NK-92 treated with Interleukin-12 subunit alpha and Interleukin-12 subunit beta, amount 100 ng/mL, for 24 hours (cell line): Measurements from ENCODE around the gene CCDC186.

ENCODE experiments used
- DNase-seq: peaks from one replicate; lab custom pipeline; 2025; lab: John Stamatoyannopoulos, UW

The CCDC186 gene

DNA sequence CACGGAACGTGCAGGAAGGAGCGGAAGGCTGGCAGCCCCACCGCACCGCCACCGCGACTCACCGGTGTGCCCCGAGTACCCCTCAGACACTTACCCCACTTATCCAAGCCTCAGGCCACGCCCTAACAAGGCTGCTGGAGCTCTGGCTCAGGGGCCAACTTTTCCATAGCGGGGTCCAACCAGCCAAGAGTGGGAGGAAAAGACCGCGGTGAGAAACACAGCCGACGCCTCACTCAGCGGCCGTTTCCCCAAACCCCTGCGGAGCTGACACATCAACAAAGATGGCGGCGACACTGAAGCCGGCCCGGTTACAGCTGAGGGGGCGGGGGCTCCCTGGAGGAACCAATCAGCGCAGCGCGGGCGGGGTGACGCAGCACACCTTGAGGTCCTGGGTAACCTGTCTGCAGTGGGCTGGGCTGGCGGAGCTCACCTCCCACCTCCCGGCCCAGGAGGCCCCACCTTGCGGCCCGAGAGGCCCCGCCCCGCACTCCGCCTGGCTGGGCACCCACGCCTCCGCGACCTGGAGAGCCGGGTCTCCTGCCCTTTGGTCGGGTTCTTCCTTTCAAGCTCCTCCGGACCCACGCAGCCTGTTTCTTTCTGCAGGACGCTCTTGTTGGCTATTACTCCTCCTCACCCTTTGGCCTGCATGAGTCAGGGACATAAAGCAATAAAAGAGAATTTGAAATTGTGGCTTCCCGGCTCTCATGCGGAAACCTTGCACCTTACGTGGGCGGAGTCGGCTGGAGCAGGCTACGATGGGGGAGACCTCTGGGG, at the start of gene CCDC186:
Gene CCDC186 (minus strand): TSS at position 283 of the 774 bp plus-strand sequence. CDS start 10,935 bp downstream, outside the sequence.
- DNase-seq, result peak; percentile 95

DNA sequence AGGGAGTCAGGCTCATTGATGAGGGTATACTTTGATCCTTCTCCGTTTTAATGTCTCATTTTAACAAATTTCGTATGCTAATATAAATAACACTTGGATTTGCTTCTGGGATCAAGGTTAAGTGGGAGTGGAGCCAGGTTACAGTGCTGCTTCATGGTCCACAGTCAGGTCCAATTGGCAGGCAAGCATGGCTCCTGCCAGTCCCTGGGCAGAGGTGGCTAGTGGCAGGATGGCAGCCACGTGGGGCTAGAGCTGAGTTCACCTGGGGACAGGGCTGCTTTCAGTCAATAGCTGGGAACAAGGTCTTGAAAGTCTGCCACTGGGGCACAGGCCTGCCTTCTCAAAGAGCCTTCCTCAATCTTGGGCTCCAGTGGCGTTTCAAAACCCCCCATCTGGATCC, 49.1 kb upstream of the CCDC186 start:
- no peak for DNase-seq

DNA sequence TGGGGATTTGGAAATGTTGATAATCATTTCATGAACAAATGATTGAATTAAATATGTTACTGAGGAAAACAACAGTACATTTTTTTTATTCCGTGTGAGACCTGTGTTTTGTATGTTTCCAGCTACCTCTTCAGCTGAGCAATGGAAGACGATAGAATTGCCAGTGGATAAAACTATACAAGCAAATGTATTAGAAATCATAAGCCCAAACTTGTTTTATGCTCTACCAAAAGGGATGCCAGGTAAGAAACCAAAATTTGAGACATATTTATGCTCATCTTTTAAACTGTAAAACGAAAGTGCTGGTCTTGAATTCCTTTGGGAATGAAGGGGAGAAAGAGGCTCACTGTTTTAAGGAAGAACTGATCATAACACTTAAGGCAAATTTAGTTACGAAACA, 47.2 kb upstream of the CCDC186 start:
- DNase-seq, result no peak

DNA sequence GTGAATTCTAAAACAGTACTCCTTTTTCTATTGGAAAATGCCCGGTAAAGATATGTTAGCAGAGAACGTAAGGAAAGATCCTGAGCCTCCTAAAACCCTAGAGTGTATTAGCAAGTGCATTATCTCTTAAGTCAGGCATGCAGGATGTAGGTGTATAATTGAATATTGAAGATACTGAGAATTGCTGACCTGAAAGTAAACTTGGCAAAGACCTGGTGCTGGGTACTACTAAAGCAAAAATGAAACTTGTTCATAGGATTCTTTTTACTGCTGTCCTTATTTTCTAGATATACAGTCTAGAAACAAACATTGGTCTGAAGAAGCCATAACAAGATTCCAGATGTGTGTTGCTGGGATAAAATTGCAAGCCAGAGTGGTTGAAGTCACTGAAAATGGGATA, 46.3 kb upstream of the CCDC186 start:
- no peak for DNase-seq

DNA sequence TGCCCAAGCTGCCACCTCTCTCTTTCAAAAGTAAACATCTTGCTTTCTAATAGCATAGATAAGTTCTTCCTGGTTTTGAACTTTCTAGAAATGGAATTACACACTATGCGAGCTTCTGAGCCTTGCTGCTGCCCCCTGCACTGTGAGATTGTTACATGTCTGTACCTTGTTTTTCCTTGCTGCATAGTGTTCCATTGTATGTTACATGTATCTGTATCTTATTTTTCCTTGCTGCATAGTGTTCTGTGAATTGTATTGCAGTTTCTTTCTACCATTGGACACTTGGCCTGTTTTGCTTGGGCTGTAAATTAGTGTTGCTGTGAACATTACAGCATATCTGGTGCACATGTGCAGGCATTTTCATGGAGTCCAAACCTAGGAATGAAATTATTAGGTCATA, 41.0 kb upstream of the CCDC186 start:
- no peak for DNase-seq

DNA sequence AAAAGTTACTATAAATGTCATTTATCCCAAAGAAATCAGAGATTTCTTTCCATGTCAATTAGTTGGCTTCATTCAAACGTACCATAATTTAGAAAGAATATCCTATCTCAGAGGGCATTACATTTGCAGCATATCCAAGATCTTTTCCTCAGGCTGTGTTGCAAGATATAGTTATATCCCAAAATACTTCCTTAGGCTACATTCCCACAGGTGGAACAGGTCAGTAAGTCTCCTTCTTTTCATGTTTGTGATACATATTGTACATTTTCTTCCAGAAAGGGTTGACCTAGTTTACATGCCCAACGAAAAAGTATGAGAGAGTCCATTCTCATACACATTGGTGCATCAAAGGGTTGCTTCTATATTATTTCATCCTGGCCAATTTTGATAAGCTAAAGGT, 38.1 kb upstream of the CCDC186 start:
- no peak for DNase-seq

DNA sequence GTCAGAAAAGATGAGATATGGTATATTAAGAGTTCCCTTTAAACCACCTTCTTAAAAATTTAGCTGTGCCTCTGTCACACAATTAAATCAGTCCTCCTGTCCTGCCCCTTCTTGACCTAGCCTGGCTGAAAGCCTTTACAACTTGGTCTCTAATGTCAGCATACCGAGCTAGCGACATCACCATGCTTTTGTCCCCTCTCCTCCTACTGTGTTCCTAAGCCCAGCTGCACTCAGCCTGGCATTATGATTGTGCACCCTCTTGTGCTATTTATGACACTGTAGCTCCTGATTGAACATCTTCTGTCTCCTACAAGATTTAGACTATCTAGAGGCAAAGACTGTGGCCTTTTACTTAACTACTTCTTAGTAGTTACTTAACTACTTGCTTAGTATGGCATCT, 34.3 kb upstream of the CCDC186 start:
- no peak for DNase-seq

DNA sequence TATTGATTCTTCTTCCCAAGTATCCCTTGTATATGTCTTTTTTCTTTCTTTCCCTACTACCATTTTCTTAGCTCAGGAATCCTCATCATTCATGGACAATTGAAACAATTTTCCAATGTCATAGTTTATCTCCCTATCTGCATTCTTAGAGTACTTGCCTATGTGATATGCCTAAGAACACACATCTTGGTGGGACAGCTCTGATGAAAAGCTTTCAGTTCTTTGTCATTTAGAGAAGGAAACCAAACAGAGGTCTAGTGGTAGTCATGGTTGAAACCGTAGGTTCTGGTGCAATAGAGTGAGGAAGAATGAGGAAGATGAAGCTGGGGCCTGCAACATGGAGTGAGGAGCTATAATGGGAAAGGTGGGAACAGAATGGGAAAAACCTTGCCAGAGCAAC, 33.3 kb upstream of the CCDC186 start:
- DNase-seq, result no peak

DNA sequence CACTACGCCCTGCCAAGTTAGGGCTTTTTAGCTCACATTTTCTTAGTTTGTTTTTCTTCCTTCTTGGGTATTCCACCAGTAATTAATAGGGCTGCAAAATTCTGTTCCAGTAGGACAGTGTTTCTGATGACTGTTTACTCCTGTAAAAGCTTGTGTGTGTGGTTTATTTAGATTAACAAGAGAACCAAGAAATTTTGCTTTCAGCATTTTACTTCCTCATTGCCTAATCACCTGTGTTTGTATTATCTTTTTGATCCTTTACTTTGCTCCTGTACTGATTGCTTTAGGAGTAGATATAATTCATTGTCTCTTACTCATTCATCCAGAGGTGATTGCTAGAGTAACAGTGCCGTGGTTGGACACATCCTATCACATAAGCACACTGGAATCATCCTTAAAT, 32.9 kb upstream of the CCDC186 start:
- DNase-seq, result no peak

DNA sequence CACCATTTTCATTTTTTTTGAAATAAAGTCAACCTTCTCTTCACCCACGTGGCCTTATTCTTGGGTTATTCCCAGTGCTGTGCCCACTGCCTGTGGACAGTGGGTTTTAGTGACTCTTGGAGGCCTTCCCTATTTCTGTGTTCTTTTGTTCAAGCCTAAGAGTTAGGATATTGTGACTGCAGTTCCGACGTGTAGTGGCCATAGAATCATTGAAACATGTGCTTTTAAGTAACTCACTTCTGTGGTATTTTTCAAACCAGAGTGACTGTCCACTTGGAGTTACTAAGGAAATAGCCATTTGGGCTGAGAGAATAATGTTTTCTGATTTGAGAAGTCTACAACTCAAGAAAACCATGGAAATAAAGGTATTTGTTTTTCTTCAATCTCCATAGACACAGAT, 28.8 kb upstream of the CCDC186 start:
- DNase-seq, result no peak

DNA sequence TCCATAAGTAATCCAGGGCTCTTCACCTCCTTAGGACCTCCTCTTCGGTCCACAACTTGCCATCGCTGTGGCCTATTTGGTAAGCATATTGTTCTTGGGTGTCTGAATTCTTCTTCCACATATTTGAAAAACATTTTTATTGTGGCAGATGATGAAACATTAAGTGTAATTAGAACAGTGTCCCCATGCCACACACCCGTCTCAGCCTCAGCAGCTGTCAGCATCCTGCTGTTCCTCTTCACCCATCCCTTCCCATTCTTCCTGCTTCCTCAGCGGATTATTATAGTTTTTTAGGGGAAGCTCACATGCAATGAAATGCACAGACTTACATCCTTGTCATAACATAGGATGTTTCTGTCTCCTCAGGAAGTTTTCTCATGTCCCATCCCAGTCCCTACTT, 25.2 kb upstream of the CCDC186 start:
- DNase-seq, result no peak

DNA sequence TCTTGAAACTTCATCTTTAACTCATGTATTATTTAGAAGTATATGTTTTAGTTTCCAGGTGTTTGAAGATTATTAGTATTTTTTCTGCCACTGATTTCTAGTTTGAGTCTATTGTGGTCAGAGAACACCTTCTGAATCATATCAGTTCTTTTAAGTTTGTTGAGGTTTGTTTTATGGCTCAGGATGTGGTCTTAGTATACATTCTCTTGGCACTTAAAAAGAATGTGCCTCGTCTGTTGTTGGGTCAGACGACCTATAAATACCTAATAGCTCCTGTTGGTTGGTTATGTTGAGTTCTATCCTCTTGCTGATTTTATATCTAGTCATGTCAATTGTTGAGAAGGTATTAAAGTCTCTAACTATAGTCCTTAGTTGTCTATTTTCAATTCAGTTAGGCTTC, 21.1 kb upstream of the CCDC186 start:
- DNase-seq, result no peak

DNA sequence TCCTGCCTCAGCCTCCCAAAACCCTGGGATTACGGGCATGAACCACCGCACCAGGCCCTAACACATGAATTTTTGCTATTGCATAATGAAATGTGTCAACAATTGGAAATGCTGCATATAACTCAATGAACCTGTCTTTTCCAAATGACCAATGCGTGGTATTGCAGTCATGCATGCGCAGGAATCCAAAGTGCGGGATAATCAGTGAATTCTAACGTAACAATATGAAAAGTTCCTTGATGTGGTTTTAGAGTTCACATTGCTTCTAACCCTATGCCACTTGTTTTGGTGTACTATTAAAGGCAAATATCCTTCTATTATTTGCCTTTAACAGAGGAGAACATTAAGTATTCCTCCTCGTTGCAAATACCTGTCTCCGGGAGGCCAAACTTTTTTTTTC, 15.7 kb upstream of the CCDC186 start:
- no peak for DNase-seq

DNA sequence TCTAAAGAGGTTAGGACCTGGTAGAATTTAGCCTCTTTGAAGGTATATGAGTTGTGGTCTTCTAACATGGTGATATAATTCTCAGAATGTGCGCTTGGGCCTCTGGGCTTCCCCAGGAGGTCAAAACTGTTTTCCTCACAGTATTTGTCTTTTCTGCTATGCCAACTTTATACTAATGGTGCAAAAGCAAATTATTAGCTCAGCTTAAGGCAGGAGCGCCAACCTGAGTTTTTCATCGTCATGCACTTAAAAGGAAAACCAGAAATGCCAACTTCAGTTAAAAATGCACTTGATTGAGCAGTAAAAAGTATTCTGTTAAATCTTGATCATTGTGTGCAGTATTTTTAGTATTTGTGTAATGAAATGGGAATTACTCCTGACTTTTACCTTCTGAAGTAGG, 14.9 kb upstream of the CCDC186 start:
- no peak for DNase-seq

DNA sequence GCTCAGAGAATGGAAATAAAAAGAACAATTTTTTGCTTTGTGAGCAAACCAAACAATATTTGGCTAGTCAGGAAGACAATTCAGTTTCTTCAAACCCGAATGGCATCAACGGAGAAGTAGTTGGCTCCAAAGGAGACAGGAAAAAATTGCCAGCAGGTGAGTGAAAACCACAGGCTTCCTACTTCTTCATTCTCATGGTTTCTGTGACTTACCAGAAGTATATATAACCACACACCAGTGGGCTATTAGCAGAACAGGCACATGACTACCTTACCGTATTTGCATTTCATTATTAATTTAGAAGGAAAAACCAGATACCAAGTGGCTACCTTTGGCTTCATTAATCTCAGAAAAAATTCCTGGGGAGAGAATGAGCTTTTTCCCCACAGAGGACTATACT, 14.0 kb upstream of the CCDC186 start:
- no peak for DNase-seq

DNA sequence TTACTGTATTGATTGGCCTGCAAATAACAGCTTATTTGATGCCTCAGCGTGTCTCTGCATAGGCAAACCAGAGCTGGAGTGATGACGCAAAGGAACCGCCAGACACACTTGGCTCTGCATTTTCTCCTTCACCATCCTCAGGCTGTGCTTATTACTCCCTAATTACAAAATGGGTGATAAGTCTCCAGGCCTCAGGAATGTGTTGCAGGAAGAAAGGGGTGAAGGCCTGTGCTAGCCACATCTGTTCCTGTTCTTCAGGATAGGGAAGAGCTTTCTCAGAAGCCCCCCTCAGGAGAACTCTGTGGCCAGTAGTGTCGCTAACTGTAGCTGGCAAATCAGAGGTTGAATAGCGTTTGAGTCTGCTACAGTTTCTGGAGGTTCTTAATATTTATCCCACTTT, 10.3 kb upstream of the CCDC186 start:
- DNase-seq, result no peak

DNA sequence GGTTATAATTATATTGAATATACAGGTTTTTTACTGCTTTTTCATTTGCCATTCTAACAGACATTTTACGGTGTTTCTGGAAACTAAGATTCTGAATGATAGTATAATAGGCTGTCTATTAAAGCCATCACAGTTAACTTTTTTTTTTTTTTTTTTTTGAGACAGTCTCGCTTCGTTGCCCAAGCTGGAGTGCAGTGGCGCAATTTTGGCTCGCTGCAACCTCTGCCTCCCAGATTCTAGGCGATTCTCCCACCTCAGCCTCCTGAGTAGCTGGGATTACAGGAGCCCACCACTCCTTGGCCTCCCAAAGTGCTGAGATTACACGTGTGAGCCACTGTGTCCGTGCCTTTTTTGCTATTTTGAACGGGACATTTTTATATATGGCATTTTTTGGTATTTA, 9.6 kb upstream of the CCDC186 start:
- DNase-seq, result no peak

DNA sequence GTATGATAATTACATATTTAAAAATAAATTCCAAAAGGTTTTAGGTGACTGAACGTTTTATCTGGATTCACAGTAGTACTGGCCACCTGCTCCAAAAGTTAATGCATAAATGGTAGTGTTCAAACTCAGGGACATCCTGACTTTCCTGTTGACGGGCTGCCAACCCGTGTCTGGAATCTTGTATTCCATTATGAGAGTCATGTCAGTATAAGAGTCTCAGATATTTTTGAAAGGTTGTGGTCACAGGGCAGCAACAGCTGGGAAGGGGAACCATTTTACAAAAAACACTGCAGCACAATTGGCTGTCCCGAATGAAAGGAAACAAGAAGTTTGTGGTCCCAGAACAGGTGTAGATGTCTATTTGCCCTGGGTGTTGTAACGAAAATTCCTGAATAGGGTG, 8.0 kb upstream of the CCDC186 start:
- DNase-seq, result no peak

DNA sequence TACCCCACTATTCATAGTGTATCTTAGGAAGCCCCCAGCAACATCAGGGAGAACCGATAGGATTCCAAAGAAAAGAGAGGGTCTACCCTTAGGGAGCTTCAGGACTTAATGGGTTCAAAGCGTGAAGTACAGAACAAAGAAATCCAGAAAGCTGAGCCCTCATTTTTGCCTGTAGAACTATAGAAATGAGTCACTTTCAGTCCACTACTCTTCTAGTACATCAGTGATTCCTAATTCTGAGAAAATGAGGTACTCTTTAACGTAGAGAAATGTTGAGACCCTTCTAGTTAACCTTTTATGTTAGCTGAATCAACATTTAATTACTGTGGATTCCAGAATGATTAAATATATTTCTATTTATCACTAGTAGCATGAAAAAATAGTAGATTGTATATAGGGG, 6.9 kb upstream of the CCDC186 start:
- DNase-seq, result no peak

DNA sequence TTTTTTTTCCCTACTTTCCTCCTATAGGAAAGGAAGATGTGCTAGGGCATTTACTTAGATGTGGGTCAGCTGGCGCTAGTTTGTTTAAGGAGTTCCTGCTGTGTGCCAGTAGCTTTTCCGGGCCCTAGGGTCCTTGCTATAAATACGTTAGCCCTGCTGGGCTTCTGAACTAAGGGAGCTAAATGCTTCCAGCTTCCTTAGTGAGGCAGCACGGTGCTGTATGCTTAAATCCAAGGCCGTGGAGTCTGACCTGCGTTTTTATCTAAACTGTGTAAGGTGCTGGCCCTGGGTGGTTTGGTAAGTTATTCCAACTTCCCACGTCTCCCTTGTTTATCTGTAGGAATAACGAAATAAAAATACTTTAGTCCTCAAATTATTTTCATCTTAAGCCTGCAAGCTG, 5.7 kb upstream of the CCDC186 start:
- DNase-seq, result no peak

DNA sequence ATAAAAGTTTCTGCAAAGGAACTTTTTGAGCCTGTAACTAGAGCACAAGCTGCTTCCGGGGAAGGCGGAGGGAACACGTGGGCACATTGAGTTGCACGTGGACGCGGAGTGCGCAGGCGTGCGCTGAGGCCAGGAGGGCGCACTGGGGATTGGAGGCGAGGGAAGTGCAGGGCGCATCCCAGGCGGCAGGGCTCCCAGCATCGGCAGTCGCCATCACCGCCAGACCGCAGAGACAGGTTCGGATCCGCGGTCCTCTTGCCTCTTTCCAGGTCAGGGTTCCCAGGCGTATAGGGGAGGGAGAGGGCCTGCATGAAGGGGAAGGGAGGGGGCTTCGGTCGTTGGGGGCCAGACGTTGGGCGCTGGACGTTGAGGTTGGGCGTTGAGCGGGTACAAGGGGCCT, 5.1 kb upstream of the CCDC186 start, which contains the start of gene TDRD1:
Gene TDRD1 (plus strand): TSS at position 206 of the 400 bp plus-strand sequence. CDS start 8,479 bp downstream, outside the sequence.
- DNase-seq, result no peak

DNA sequence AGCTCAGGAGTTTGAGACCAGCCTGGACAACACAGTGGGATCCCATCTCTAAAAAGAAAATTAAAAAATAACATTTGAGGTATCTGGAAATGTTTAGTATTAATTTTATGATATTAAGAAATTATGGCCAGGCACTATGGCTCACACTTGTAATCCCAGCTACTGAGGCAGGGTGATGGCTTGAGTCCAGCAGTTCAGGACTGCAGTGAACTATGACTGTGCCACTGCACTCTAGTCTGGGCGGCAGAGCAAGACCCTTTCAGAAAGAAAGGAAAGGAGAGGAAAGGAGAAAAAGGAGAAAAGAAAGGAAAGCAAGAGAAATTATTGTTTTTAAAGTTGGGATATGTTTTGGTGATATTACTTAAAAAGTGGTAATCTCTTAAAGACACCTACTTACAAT, 2.5 kb upstream of the CCDC186 start:
- no peak for DNase-seq

DNA sequence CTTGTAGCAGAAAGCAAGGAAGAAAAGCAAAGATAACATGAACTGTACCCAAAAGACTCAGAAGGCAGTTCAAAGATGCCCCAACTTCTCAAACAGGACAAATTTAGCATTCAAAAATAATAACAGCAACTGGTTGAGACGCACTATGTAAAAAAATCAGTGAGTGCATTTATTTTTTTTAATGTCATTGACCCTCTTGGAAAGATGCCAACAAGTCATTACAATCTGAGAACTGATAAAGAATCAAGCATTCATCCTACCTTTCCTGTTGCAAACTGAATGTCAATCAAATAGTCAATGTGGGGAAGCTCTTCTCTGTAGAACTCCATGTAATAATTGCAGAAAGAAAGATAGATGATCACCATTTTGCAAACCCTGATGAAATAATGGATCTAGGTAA, 1.7 kb upstream of the CCDC186 start:
- DNase-seq, result no peak

DNA sequence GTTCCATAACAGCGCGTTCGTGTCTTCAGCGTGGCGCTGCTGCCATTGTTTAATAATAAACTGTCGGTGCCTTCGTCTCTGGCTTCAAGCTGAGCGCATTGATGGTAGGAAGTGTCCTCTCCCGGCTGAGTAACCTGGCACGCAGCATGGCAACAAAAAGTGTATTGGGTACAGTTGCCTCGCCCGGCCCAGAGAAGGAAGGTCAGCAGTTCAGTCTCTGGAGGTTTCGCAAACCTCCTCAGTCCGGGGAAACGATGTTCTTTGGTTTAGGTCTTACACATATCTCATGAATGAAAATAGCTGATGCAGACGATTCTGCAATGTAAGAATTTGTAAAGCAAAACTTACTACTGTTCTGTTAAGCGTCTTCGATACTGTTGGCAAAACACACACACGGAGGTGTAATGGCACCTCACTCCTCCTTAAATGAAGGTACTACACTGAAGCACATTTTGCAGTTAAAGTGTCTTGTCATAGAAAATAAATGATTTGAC, 739 bp upstream of the CCDC186 start:
- DNase-seq, result no peak
